NB4 (cell line): ENCODE measurements around the gene SMIM8.
A peak's percentile ranks its signal among the peaks of the same experiment; 100 is the strongest.
"Not testable (repeated sequence)": the region's sequence is repeated elsewhere in the genome, so short reads cannot be mapped to it uniquely, and the experiment has no call there.

Source experiments
- DNase-seq: peaks from one replicate; pipeline ENCODE4 v3.0.0; 2010; ENCODE audit warnings: low read depth
- H3K4me3 ChIP-seq: one replicate; pipeline ENCODE4 v1.5.1; 2011; ENCODE audit warnings: mild to moderate bottlenecking, low read depth, low read length, moderate library complexity
- CTCF ChIP-seq: IDR thresholded peaks from one replicate; pipeline ENCODE4 v1.5.1; 2012; ENCODE audit warnings: low read depth, low read length
- MAX ChIP-seq: IDR thresholded peaks from 2 replicates; pipeline ENCODE4 v1.6.1; 2011; ENCODE audit warnings: low read depth, low read length
- MYC ChIP-seq: IDR thresholded peaks from 2 replicates; pipeline ENCODE4 v1.6.1; 2011; ENCODE audit warnings: low read depth, low read length
- POLR2A ChIP-seq: IDR thresholded peaks from 2 replicates; pipeline ENCODE4 v1.6.1; 2011; ENCODE audit warnings: mild to moderate bottlenecking; ENCODE audit not compliant: insufficient read length; ENCODE audit errors: extremely low read depth

Gene SMIM8

DNA sequence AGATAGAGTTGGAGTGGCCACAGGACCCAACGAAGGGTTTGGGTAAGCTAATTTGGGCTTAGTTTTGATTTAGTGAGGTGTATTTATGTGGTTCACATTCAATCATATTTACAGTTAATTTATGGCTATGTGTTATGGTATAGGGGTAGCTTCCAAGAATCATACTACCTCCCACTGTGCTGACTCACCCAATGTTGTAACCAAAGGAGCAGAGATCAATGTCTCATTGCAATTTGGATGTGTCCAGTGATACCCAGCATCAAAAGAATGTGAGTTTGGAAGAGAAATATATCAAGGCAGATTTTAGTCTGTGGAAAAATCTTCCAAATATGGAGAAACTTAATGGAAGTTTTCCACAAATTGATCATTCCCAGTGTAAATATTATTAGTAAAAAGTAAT is 25.3 kb upstream of the SMIM8 start:
- no peak overlapping the region for H3K4me3 ChIP-seq
- no peak for TF ChIP-seq MYC
- TF ChIP-seq POLR2A = no peak
- no peak for TF ChIP-seq CTCF
- no peak for TF ChIP-seq MAX
- peak; percentile 21 for DNase-seq

- not testable (repeated sequence) for H3K4me3 ChIP-seq, DNase-seq
Observed at GRCh38 chr6:87301277-87301676, 21.1 kb upstream of the SMIM8 start.

DNA sequence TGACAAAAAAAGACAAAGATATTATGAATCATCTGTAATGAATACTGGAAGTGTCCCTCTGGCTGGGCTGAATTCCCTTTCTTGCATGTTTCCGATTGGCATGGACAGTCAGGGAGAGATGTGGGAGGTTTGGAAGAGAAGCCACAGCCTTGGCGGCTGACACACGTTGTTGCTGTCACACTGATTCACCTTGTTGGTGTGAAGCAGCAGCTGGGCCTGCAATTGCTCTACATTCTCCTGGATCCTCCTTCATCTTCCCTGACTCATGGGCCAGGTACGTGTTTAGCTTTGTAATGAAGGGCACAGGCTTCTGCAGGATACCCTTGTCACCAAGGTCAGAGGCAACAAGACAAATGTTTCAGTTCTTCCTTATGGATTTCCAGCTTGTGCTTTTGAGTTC is 13.4 kb upstream of the SMIM8 start:
- no peak overlapping the region for H3K4me3 ChIP-seq
- TF ChIP-seq MAX = no peak
- DNase-seq = no peak

DNA sequence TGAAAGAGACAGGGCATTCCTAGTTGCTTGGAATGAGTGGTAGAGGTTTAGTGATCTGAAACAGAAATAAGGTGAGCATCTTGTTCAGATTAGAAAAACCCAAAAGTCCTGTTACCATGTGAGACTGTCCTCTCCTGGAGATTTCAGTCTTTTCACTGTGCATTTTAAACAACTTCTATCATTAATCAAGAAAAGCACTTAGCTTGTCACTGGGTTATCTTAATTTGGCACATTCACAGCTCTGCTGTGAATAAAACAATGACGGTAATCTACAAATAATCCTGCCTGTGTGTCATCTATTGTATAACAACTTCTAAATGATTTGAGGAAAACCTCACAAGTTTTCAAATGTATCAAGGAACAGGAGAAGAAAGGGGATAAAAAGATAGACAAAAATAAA is 9.5 kb upstream of the SMIM8 start:
- H3K4me3 ChIP-seq = no peak overlapping the region
- TF ChIP-seq POLR2A (no peak), CTCF (no peak)
- no peak for DNase-seq

GRCh38 chr6:87315071-87315470 is 7.3 kb upstream of the SMIM8 start:
- TF ChIP-seq POLR2A (no peak), MAX (no peak), MYC (no peak), CTCF (no peak)
- no peak overlapping the region for H3K4me3 ChIP-seq
- DNase-seq = no peak

DNA sequence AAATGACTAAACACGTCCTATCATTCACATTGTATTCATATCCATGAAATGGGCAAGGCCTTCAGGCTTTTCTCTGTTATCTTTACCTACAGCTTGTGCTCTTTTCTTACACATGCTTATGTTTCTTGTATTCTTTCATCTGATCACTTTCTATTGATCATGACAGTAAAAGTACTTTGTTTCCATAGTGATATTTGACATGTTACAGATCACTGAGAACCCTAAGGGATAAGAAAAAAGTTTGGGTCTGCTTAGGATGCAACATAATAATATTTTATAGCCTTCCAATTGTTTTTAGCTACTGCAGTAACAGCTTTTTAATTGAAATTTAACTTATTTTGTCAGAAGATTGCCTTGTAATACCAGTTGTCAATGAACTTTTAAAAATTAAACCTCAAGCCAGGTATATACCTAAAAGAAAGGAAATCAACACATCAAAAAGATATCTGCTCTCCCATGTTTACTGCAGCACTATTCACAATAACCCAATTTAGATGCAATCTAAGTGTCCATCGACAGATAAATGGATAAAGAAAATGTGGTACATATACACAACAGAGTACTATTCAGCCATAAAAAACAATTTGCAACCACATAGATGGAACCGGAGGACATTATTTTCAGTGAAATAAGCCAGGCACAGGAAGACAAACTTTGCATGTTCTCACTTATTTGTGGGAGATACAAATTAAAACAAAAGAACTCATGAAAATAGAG is 3.0 kb upstream of the SMIM8 start:
- no peak overlapping the region for H3K4me3 ChIP-seq
- no peak for DNase-seq
- TF ChIP-seq MAX = no peak
- TF ChIP-seq CTCF = no peak
- no peak for TF ChIP-seq MYC
- no peak for TF ChIP-seq POLR2A

DNA sequence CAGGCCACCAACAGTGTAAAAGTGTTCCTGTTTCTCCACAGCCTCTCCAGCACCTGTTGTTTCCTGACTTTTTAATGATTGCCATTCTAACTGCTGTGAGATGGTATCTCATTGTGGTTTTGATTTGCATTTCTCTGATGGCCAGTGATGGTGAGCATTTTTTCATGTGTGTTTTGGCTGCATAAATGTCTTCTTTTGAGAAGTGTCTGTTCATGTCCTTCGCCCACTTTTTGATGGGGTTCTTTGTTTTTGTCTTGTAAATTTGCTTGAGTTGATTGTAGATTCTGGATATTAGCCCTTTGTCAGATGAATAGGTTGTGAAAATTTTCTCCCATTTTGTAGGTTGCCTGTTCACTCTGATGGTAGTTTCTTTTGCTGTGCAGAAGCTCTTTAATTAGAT is 1.5 kb downstream of the SMIM8 start:
- not testable (repeated sequence) for H3K4me3 ChIP-seq

More for the DNA sequence above, 1.5 kb downstream of the SMIM8 start:
- not testable (repeated sequence) for DNase-seq
